Activated T-helper 17 cell treated with anti-CD3 and anti-CD28 coated beads, Interleukin-2, amount 50 U/mL, for 72 hours (primary cell): Measurements from ENCODE around the gene ACTL6A. TPM values are rescaled to one million over a fixed set of nuclear protein-coding genes. Genes with fewer than 3 reads are reported as not detected.

Experiments
- ATAC-seq: fragments of 150-1000 bp; cut with Tn5 transposase; replicated peaks from 2 replicates; pipeline ENCODE4 v1.10.0; 2021; ENCODE audit warnings: mild to moderate bottlenecking, moderate library complexity
- H3K27ac Mint-ChIP-seq: one replicate; pipeline ENCODE4 v1.8.0; 2022; ENCODE audit warnings: mixed read lengths
- H3K27me3 Mint-ChIP-seq: one replicate; pipeline ENCODE4 v1.8.0; 2022; ENCODE audit warnings: mixed read lengths
- H3K36me3 Mint-ChIP-seq: one replicate; pipeline ENCODE4 v1.8.0; 2022; ENCODE audit warnings: low read depth, mild to moderate bottlenecking, mixed read lengths
- H3K4me1 Mint-ChIP-seq: one replicate; pipeline ENCODE4 v1.8.0; 2022; ENCODE audit warnings: mixed read lengths
- H3K4me3 Mint-ChIP-seq: one replicate; pipeline ENCODE4 v1.8.0; 2022; ENCODE audit warnings: mild to moderate bottlenecking, mixed read lengths
- H3K9me3 Mint-ChIP-seq: one replicate; pipeline ENCODE4 v1.8.0; 2022; ENCODE audit warnings: mixed read lengths
- total RNA-seq, 2 donors: library from RNA; stranded (reverse); gene quantifications; one replicate each; pipeline ENCODE4 v1.2.3, GENCODE V29; 2022

The ACTL6A gene
- total RNA-seq, 2 donors from 2014 or later, result 59.0 to 88.4 TPM

DNA sequence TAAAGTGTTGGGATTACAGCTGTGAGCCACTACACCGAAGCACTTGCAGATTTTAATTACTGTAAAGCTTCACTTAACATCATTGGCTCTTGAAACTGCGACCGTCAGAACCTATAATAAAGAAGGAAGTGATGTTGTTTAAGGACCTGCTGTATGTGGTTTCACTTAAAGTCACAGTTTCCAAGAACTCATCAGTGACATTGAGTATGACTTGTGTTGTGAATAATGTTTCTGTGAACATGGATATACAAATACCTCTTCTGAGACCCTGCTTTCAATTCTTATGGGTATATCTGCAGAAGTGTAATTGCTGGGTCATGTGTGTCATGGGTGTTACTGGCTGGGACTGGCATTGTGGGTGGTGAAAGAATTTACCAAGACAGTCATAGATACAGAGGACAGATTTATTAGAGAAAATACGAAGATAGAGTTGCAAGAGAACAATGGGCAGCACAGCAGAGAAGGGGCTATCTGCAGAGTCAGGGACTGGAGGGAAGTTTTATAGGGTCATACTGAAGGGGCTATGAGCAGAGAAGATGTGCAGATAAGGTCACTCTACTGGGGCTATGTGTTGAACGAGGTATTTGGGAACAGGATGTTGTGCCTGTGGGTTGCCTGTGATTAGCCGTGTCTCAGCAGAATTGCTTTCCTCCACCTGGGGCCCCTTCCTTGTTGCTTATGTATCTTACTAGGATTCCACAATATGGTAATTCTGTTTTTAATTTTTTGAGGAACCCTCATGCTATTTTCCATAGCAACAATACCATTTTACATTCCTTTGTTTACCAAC is 46.4 kb downstream of the ACTL6A start:
- ATAC-seq, result peak; percentile 82
- Mint-ChIP-seq H3K27ac (peak overlapping the region; percentile 99), H3K4me3 (peak overlapping the region; percentile 90), H3K27me3 (no peaks in the 10 kb centered on the region), H3K4me1 (peaks cover 38% of the 10 kb centered on the region), H3K9me3 (no peaks in the 10 kb centered on the region), H3K36me3 (peaks cover 43% of the 10 kb centered on the region)

DNA sequence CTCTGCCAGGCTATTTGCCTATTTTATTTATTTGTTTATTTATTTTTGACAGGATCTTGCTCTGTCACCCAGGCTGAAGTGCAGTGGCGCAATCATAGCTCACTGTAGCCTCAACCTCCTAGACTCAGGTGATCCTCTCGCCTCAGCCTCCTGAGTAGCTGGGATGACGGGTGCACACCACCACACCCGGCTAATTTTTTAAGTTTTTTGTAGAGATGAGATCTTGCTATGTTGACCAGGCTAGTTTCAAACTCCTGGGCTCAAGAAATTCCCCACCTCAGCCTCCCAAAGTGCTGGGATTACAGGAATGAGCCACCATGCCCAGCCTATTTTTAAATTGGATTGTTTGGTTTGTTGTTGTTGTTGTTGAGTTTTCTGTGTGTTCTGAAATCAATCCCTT is 47.3 kb downstream of the ACTL6A start:
- ATAC-seq, result no peak
- Mint-ChIP-seq H3K36me3 (peaks cover 34% of the 10 kb centered on the region), H3K27me3 (no peaks in the 10 kb centered on the region), H3K4me3 (peak overlapping the region; percentile 90), H3K27ac (peak overlapping the region; percentile 99), H3K9me3 (no peaks in the 10 kb centered on the region), H3K4me1 (peaks cover 33% of the 10 kb centered on the region)

DNA sequence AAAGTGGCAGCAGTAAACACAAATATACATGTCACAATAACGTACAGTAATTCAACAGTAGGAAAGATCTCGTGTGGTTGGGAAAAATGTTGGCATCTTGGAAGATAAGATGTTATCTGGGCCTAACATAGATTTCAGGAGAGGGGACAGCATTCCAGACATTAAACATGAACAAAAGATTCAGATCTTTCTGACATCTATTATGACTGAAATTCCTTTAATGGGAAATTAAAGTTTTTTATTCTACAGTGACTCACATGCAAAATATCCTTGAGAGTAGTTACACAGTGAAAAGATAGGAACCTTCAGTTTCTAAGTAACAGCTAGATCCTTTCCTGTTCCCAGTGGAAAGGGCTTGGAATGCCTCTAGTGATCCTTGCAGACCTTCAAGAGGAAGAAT is 51.1 kb downstream of the ACTL6A start:
- peaks cover 19% of the 10 kb centered on the region for H3K4me1 Mint-ChIP-seq
- no peaks in the 10 kb centered on the region for H3K27me3 Mint-ChIP-seq
- H3K36me3 Mint-ChIP-seq, result peaks cover 52% of the 10 kb centered on the region
- H3K9me3 Mint-ChIP-seq, result no peaks in the 10 kb centered on the region
- H3K4me3 Mint-ChIP-seq, result no peak overlapping the region
- ATAC-seq, result no peak
- peak overlapping the region; percentile 55 for H3K27ac Mint-ChIP-seq

DNA sequence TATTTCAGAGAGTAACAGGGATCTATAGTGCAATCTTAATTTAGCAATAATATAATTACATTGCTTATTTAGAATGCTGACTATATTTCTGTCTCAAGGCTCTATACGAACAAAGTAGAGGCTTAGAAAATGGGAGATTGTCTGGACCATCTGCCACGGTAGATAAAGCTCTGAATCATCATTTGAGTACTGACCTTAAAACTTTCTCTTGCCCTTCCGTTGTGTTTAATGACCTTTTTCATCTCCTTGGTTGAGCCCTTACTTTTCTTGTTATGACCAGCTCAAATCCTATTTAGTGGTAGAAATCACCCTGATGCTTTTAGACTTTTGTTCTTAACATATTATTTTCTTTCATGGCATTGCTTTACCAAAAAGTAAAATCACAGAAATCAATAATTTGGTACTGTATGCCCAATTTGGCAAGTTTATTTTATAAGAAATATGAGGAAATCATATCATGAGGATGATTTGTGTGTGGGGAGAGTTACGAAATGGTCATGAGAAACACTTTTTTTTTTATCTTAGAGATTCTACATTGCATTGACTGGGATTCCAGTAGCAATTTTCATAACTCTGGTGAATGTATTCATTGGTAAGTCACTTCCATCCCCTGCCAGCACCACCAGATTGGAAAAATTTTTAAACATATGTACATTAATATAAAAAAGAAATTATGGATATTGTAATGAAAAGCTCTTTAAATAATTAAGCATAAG is 52.9 kb downstream of the ACTL6A start:
- peaks cover 57% of the 10 kb centered on the region for H3K36me3 Mint-ChIP-seq
- H3K27me3 Mint-ChIP-seq, result no peaks in the 10 kb centered on the region
- no peak for ATAC-seq
- H3K4me1 Mint-ChIP-seq, result peaks cover 11% of the 10 kb centered on the region
- no peak overlapping the region for H3K4me3 Mint-ChIP-seq
- H3K27ac Mint-ChIP-seq, result peak overlapping the region; percentile 18
- H3K9me3 Mint-ChIP-seq, result no peaks in the 10 kb centered on the region

DNA sequence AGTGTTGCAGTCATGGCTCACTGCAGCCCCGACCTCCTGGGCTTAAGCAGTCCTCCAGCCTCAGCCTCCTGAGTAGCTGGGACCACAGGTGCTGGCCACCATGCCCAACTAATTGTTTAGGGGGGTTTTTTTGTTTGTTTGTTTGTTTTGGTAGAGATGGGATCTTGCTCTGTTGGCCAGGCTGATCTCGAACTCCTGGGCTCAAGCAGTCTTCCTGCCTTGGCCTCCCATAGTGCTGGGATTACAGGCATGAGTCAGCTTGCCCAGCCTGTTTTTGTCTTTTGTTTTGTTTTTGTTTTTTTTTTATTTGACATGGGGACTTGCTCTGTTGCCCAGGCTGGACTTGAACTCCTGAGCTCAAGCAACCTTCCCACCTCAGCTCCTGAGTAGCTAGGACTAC is 59.3 kb downstream of the ACTL6A start:
- Mint-ChIP-seq H3K36me3 (peaks cover 87% of the 10 kb centered on the region), H3K27ac (no peak overlapping the region), H3K27me3 (no peaks in the 10 kb centered on the region), H3K4me3 (no peak overlapping the region), H3K4me1 (no peaks in the 10 kb centered on the region), H3K9me3 (no peaks in the 10 kb centered on the region)
- ATAC-seq, result no peak

DNA sequence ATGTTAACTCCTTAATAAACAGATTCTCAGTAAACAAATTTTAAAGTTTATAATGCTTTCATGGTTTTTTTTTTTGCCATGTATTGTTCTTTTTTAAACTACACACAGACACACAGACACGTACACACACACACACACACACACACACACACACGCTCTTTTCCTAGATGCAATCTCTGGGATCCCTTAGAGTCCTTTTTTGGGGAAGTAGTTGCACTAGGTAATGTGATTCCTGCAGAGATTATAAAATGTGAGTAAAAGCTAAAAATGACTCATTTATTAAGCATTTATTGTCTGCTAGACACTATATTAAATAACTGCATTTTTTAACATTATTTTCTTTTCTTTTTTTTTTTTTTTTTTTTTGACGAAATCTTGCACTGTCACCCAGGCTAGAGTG is 61.7 kb downstream of the ACTL6A start:
- Mint-ChIP-seq H3K4me1 (no peaks in the 10 kb centered on the region), H3K27ac (no peak overlapping the region), H3K4me3 (no peak overlapping the region), H3K9me3 (no peaks in the 10 kb centered on the region), H3K27me3 (no peaks in the 10 kb centered on the region), H3K36me3 (peaks cover 65% of the 10 kb centered on the region)
- no peak for ATAC-seq

DNA sequence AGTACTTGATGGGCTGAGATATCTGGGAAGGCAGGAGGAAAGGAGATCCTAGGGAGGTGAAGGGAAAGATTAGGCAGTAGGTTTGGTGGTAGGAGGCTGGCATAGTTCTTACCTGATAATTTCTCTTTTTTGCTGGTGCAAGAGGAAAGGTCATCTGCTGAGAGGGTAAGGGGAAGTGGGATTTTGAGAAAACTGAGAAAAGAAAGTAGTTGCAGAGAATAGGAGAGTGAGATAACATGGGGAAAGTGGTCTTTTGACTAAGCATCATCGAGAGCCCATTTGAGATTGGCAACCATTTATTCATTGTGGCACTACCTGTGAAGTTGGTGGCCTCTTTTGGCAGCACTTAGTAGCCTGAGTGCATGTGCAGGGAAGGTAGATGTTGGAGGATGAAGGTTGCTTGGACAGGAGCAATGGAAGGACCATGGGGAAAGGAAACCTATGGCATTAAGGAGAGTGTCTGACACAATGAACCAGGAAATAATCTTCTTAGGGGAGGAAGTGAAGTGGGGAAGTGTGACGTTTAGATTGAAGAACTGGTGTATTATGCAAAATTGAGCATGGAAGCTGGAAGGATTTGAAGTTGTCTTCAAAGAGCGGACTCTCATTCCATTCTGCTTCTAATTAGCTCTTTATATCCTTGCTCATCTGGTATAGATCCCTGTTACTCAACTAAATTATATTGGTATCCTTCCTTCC is 68.2 kb downstream of the ACTL6A start:
- Mint-ChIP-seq H3K36me3 (peaks cover 2% of the 10 kb centered on the region), H3K27me3 (no peaks in the 10 kb centered on the region), H3K4me3 (no peak overlapping the region), H3K27ac (no peak overlapping the region), H3K4me1 (no peaks in the 10 kb centered on the region), H3K9me3 (no peaks in the 10 kb centered on the region)
- no peak for ATAC-seq

Other genes with a start within 250 kb of the ACTL6A start
- gene ZNF639, start 239.9 kb upstream of the ACTL6A start, total RNA-seq, result 10 to 100 TPM; 16.6 to 35.3 TPM
- 10 to 100 TPM; 29.8 to 33.5 TPM for gene MFN1, start 215.2 kb upstream of the ACTL6A start, total RNA-seq
- gene GNB4, start 111.5 kb upstream of the ACTL6A start, total RNA-seq, result 1 to 10 TPM in 1 of 2 donors, under 1 TPM in 1; 0.53 to 1.7 TPM
- 10 to 100 TPM; 35.9 to 62.6 TPM for gene MRPL47, start 41.7 kb downstream of the ACTL6A start, total RNA-seq
- gene NDUFB5, start 41.9 kb downstream of the ACTL6A start, total RNA-seq, result 10 to 100 TPM; 81.7 to 96.9 TPM
- gene USP13, start 90.1 kb downstream of the ACTL6A start, total RNA-seq, result 10 to 100 TPM in 1 of 2 donors, 1 to 10 TPM in 1; 4.2 to 12.9 TPM